ENCODE measurements around the gene ASIC3. TPM values are rescaled to one million over a fixed set of nuclear protein-coding genes. Genes with fewer than 3 reads are reported as not detected.

The ASIC3 gene
- total RNA-seq, 1 experiment from 2014 or later = 0.22 TPM

Other genes starting within 250 kb of the ASIC3 start
- gene TMEM176B, start 248.2 kb upstream of the ASIC3 start, total RNA-seq (2014; rRNA removed; shearing (Covaris generic)) = not detected in 2 replicates
- 0.34 TPM in 1 of 2 replicates, not detected in the other for gene TMEM176A, start 247.8 kb upstream of the ASIC3 start, total RNA-seq (2014; rRNA removed; shearing (Covaris generic))
- 0.17 TPM in 1 of 2 replicates, not detected in the other for gene AOC1, start 196.0 kb upstream of the ASIC3 start, total RNA-seq (2014; rRNA removed; shearing (Covaris generic))
- gene KCNH2, start 70.2 kb upstream of the ASIC3 start, total RNA-seq (2014; rRNA removed; shearing (Covaris generic)) = 0.30 and 0.37 TPM in 2 replicates
- not detected in 2 replicates for gene NOS3, start 57.5 kb upstream of the ASIC3 start, total RNA-seq (2014; rRNA removed; shearing (Covaris generic))
- gene ATG9B, start 24.0 kb upstream of the ASIC3 start, total RNA-seq (2014; rRNA removed; shearing (Covaris generic)) = not detected in 2 replicates
- 24.2 and 29.0 TPM in 2 replicates for gene ABCB8, start 20.1 kb upstream of the ASIC3 start, total RNA-seq (2014; rRNA removed; shearing (Covaris generic))
- 36.6 and 54.2 TPM in 2 replicates for gene CDK5, start 9.4 kb downstream of the ASIC3 start, total RNA-seq (2014; rRNA removed; shearing (Covaris generic))
- gene SLC4A2, start 11.1 kb downstream of the ASIC3 start, total RNA-seq (2014; rRNA removed; shearing (Covaris generic)) = 101 and 105 TPM in 2 replicates
- 73.7 and 97.9 TPM in 2 replicates for gene FASTK, start 32.3 kb downstream of the ASIC3 start, total RNA-seq (2014; rRNA removed; shearing (Covaris generic))
- 73.4 and 80.3 TPM in 2 replicates for gene TMUB1, start 35.0 kb downstream of the ASIC3 start, total RNA-seq (2014; rRNA removed; shearing (Covaris generic))
- gene AGAP3, start 37.9 kb downstream of the ASIC3 start, total RNA-seq (2014; rRNA removed; shearing (Covaris generic)) = 35.1 and 36.7 TPM in 2 replicates
- gene GBX1, start 119.2 kb downstream of the ASIC3 start, total RNA-seq (2014; rRNA removed; shearing (Covaris generic)) = not detected in 2 replicates
- gene ASB10, start 138.7 kb downstream of the ASIC3 start, total RNA-seq (2014; rRNA removed; shearing (Covaris generic)) = not detected in 2 replicates
- gene H2BK1, start 162.0 kb downstream of the ASIC3 start, total RNA-seq (2014; rRNA removed; shearing (Covaris generic)) = not detected in 2 replicates
- gene ABCF2, start 178.7 kb downstream of the ASIC3 start, total RNA-seq (2014; rRNA removed; shearing (Covaris generic)) = 65.0 and 74.0 TPM in 2 replicates
- 47.2 and 90.1 TPM in 2 replicates for gene CHPF2, start 184.0 kb downstream of the ASIC3 start, total RNA-seq (2014; rRNA removed; shearing (Covaris generic))
- 3.2 and 4.3 TPM in 2 replicates for gene SMARCD3, start 200.2 kb downstream of the ASIC3 start, total RNA-seq (2014; rRNA removed; shearing (Covaris generic))